Parathyroid adenoma (tissue), 2 donors: ENCODE measurements around the gene RABL6.
"Not testable (repeated sequence)": the region's sequence is repeated elsewhere in the genome, so short reads cannot be mapped to it uniquely, and the experiment has no call there.

Experiments
- H2AFZ ChIP-seq: fragments of 300-600 bp; sonication (generic); one replicate; pipeline ENCODE4 v1.7.0; 2017; ENCODE audit warnings: antibody characterized with exemption, mild to moderate bottlenecking
- H3K27ac ChIP-seq: fragments of 300-600 bp; sonication (generic); one replicate; pipeline ENCODE4 v1.7.0; 2017
- H3K27me3 ChIP-seq: fragments of 300-600 bp; sonication (generic); one replicate; pipeline ENCODE4 v1.7.0; 2017; ENCODE audit warnings: low read length; ENCODE audit not compliant: control insufficient read depth, insufficient read depth
- H3K36me3 ChIP-seq: fragments of 300-600 bp; sonication (generic); one replicate; pipeline ENCODE4 v1.7.0; 2017; ENCODE audit warnings: low read length; ENCODE audit not compliant: control insufficient read depth, insufficient read depth
- H3K4me1 ChIP-seq: fragments of 300-600 bp; sonication (generic); one replicate; pipeline ENCODE4 v1.7.0; 2017; ENCODE audit warnings: control low read depth
- H3K4me2 ChIP-seq: fragments of 300-600 bp; sonication (generic); one replicate; pipeline ENCODE4 v1.7.0; 2017; ENCODE audit warnings: low read length
- H3K4me3 ChIP-seq: fragments of 300-600 bp; sonication (generic); one replicate; pipeline ENCODE4 v1.7.0; 2017; ENCODE audit warnings: low read depth, low read length
- H3K79me2 ChIP-seq: fragments of 300-600 bp; sonication (generic); one replicate; pipeline ENCODE4 v1.7.0; 2017; ENCODE audit warnings: control low read depth
- H3K9ac ChIP-seq: fragments of 300-600 bp; sonication (generic); one replicate; pipeline ENCODE4 v1.7.0; 2017; ENCODE audit warnings: mild to moderate bottlenecking
- H3K9me3 ChIP-seq: fragments of 300-600 bp; sonication (generic); one replicate; pipeline ENCODE4 v1.7.0; 2017; ENCODE audit warnings: low read length; ENCODE audit not compliant: control insufficient read depth
- TF ChIP-seq, protein P1 (sequence below): fragments of 300-600 bp; sonication (generic); IDR thresholded peaks from one replicate; pipeline ENCODE4 v1.7.0; 2017; ENCODE audit warnings: antibody characterized with exemption, mild to moderate bottlenecking
- donor health status: primary hyperparathyroidism.

The RABL6 gene

DNA sequence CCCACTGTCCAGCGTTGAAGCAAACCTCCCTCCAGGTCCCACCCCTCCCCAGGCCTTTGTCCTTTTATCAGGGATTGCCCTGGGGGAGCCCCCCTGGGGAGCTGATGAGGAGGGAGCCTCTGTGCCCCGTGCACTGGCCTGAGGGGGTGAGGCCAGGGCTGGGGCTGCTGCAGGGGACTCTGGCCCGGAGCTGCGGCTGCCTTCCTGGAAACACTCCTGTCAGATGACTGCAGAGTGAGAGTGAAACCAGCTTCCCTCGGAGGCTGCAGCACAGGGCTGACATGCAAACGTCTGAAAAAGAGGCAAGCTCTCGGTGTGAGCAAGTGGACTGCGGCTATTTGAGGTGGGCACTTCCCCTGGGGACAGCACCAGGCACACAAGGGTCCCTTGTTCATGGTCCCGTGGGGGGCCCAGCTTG lies 74.0 kb downstream of the RABL6 start:
- Histone ChIP-seq H3K4me2 (no peak overlapping the region), H3K79me2 (no peaks in the 10 kb centered on the region), H3K9ac (no peak overlapping the region), H3K4me1 (no peaks in the 10 kb centered on the region), H3K27ac (no peak overlapping the region), H3K36me3 (no peaks in the 10 kb centered on the region), H3K27me3 (no peaks in the 10 kb centered on the region), H3K9me3 (no peaks in the 10 kb centered on the region), H2AFZ (no peak overlapping the region), H3K4me3 (no peak overlapping the region)
- TF ChIP-seq, protein P1, sequence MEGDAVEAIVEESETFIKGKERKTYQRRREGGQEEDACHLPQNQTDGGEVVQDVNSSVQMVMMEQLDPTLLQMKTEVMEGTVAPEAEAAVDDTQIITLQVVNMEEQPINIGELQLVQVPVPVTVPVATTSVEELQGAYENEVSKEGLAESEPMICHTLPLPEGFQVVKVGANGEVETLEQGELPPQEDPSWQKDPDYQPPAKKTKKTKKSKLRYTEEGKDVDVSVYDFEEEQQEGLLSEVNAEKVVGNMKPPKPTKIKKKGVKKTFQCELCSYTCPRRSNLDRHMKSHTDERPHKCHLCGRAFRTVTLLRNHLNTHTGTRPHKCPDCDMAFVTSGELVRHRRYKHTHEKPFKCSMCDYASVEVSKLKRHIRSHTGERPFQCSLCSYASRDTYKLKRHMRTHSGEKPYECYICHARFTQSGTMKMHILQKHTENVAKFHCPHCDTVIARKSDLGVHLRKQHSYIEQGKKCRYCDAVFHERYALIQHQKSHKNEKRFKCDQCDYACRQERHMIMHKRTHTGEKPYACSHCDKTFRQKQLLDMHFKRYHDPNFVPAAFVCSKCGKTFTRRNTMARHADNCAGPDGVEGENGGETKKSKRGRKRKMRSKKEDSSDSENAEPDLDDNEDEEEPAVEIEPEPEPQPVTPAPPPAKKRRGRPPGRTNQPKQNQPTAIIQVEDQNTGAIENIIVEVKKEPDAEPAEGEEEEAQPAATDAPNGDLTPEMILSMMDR: no peak

DNA sequence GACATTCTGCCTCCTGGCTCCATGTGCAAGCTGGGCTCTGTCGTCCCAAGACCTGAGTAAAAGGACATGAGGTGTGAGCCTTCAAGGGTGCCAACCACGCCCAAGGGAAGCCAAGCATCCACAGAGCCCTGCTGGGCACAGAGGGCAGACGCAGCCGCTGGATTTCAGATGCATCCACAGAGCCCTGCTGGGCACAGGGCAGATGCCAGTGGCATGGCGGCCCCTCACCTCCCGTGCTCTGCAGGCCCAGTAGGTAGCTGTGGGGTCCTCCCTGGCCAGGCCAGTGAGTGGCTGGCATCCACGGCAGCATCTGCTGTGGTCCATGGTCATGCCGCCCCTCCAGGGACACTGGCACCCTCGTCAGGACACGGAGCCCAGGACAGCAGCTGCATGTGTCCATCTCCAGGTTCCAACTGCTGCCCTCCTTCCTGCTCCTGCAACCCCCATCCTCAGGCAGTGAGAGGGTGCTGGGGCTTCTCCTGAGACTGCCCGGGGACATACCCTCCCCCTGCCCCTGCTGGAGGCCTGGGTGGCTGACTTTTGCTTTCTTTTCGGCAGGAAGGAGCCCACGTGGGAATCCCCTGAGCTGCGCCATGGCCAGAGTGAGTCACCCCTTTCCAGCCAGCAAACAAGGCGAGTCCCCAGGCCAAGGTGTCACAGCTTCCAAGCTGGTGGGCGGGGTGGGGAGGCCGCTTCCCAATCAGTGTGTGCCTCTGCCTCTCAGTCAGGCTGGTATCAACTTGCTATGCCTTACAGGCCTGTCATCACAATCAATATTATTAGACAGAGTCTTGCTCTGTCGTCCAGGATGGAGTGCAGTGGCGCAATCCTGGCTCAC lies 74.6 kb downstream of the RABL6 start:
- no peak overlapping the region for H3K4me3 ChIP-seq
- H3K9me3 ChIP-seq: no peaks in the 10 kb centered on the region
- peaks cover 3% of the 10 kb centered on the region for H3K79me2 ChIP-seq
- no peaks in the 10 kb centered on the region for H3K36me3 ChIP-seq
- TF ChIP-seq, protein P1: no peak
- no peaks in the 10 kb centered on the region for H3K27me3 ChIP-seq
- no peak overlapping the region for H2AFZ ChIP-seq
- no peak overlapping the region for H3K9ac ChIP-seq
- no peak overlapping the region for H3K27ac ChIP-seq
- no peak overlapping the region for H3K4me2 ChIP-seq
- no peaks in the 10 kb centered on the region for H3K4me1 ChIP-seq

DNA sequence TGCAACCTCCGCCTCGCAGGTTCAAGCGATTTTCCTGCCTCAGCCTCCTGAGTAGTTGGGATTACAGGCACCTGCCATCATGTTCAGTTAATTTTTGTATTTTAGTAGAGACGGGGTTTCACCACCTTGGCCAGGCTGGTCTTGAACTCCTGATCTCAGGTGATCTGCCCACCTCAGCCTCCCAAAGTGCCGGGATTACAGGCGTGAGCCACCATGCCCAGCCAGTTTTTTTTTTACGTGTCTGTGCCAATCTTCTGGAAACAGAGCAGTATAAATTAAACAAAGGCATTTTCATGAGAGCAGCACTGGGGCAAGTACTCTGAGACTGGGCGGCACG lies 75.2 kb downstream of the RABL6 start:
- not testable (repeated sequence) for H3K79me2 ChIP-seq, H3K9ac ChIP-seq, H3K36me3 ChIP-seq, H3K4me3 ChIP-seq, H3K27me3 ChIP-seq, H3K4me2 ChIP-seq, H2AFZ ChIP-seq, H3K27ac ChIP-seq, H3K9me3 ChIP-seq, H3K4me1 ChIP-seq

DNA sequence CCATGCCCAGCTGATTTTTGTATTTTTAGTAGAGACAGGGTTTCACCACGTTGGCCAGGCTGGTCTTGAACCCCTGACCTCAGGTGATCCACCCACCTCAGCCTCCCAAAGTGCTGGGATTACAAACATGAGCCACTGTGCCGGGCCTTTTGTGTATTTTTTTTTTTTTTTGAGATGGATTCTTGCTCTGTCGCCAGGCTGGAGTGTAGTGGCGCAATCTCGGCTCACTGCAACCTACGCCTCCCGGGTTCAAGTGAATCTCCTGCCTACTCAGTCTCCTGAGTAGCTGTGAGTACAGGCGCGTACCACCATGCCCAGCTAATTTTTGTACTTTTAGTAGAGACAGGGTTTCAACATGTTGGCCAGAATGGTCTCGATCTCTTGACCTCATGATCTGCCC lies 75.9 kb downstream of the RABL6 start:
- not testable (repeated sequence) for H3K79me2 ChIP-seq, H3K9me3 ChIP-seq, H3K36me3 ChIP-seq, H3K4me3 ChIP-seq, H3K27me3 ChIP-seq, H3K4me2 ChIP-seq, H3K4me1 ChIP-seq, H3K9ac ChIP-seq, H3K27ac ChIP-seq, H2AFZ ChIP-seq

DNA sequence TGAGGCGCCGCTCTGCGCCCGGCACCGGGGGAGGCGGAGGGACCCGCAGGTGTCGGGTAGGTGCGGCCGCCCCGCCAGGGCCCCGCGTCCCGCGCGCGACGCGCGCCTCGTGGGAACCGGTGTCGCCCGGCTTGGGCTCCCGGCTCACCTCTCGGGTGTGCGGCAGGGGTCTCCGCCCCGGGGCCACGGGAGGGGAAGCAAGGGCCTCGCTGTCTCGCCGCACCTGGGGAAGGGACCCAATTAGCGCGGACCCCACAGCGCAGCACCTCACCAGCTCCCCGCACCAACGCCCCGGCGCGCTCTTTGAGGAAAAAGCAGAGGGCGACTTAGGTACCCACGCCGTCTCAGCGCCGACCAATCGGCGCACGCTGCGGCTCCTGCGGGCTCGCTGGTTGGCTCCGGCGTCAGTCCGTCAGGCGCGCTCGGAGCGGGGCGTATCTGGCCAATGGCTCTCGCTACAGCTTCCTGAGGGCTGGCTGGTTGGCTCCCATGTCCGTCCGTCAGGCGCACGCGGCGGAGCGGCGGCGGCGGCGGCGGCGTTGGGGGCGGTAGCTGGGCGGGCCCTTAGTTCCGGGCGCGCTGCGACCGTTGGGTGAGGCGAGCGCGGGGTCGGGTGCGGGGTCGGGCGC lies 78.3 kb downstream of the RABL6 start, which contains the start of gene TRAF2:
TSS of gene TRAF2 (plus strand) at position 567 of the 629 bp plus-strand sequence. CDS start 12,225 bp downstream, outside the sequence.
- peaks cover 3% of the 10 kb centered on the region for H3K79me2 ChIP-seq
- no peaks in the 10 kb centered on the region for H3K27me3 ChIP-seq
- no peaks in the 10 kb centered on the region for H3K36me3 ChIP-seq
- no peak within 1 kb of the TSS for H3K9ac ChIP-seq
- TF ChIP-seq, protein P1: no peak
- H3K4me3 ChIP-seq: peak within 1 kb of the TSS; percentile 69
- no peaks in the 10 kb centered on the region for H3K4me1 ChIP-seq
- H3K4me2 ChIP-seq: peak within 1 kb of the TSS; percentile 96
- H2AFZ ChIP-seq: peak within 1 kb of the TSS; percentile 92
- no peaks in the 10 kb centered on the region for H3K9me3 ChIP-seq
- H3K27ac ChIP-seq: no peak within 1 kb of the TSS
